DMS153 treated with DMSO at 0.1 percent for 48 hours (cell line): ENCODE data around the gene ZNF621.
"Not testable (repeated sequence)": the region's sequence is repeated elsewhere in the genome, so short reads cannot be mapped to it uniquely, and the experiment has no call there.

Experiments used
- DNase-seq: peaks from one replicate; lab custom pipeline; 2025; ENCODE audit not compliant: unreplicated experiment; lab: John Stamatoyannopoulos, UW

ZNF621 gene

GRCh38 chr3:40532252-40532651 lies 7.5 kb downstream of the ZNF621 start:
- DNase-seq, result no peak

GRCh38 chr3:40534283-40534682 lies 9.5 kb downstream of the ZNF621 start:
- no peak for DNase-seq

- DNase-seq, result no peak
Observed at GRCh38 chr3:40546816-40547215, 22.1 kb downstream of the ZNF621 start.

- no peak for DNase-seq
Observed at GRCh38 chr3:40550167-40550566, 25.4 kb downstream of the ZNF621 start.

GRCh38 chr3:40557575-40558161 lies 32.9 kb downstream of the ZNF621 start:
- DNase-seq, result no peak

- DNase-seq, result not testable (repeated sequence)
Observed at GRCh38 chr3:40562482-40562881, 37.7 kb downstream of the ZNF621 start.

GRCh38 chr3:40565629-40566028 lies 40.9 kb downstream of the ZNF621 start:
- DNase-seq, result not testable (repeated sequence)

- DNase-seq, result no peak
Observed at GRCh38 chr3:40566694-40567093, 41.9 kb downstream of the ZNF621 start.

- no peak for DNase-seq
Observed at GRCh38 chr3:40572588-40572987, 47.8 kb downstream of the ZNF621 start.

- no peak for DNase-seq
Observed at GRCh38 chr3:40574050-40574449, 49.3 kb downstream of the ZNF621 start.

GRCh38 chr3:40574661-40575060 lies 49.9 kb downstream of the ZNF621 start:
- no peak for DNase-seq

GRCh38 chr3:40576396-40576795 lies 51.6 kb downstream of the ZNF621 start:
- DNase-seq, result no peak

GRCh38 chr3:40580494-40581091 lies 55.8 kb downstream of the ZNF621 start:
- DNase-seq, result peak; percentile 9

GRCh38 chr3:40581166-40581565 lies 56.4 kb downstream of the ZNF621 start:
- DNase-seq, result no peak

- DNase-seq, result no peak
Observed at GRCh38 chr3:40582401-40583027, 57.8 kb downstream of the ZNF621 start.

GRCh38 chr3:40583691-40584090 lies 58.9 kb downstream of the ZNF621 start:
- no peak for DNase-seq

GRCh38 chr3:40584625-40585189 lies 59.9 kb downstream of the ZNF621 start:
- DNase-seq, result peak; percentile 0

GRCh38 chr3:40585381-40586016 lies 60.7 kb downstream of the ZNF621 start:
- no peak for DNase-seq

- no peak for DNase-seq
Observed at GRCh38 chr3:40586901-40587300, 62.1 kb downstream of the ZNF621 start.

- DNase-seq, result no peak
Observed at GRCh38 chr3:40588406-40588805, 63.6 kb downstream of the ZNF621 start.
